ENCODE data around the gene HIPK1.

HIPK1 gene

GRCh38 chr1:113978863-113979702, 50.0 kb downstream of the HIPK1 start, which contains the start of gene OLFML3:
Gene OLFML3 (plus strand): TSS chr1:113979474. CDS start chr1:113979517, 43 bp downstream.
- no peak within 1 kb of the TSS for H3K27ac ChIP-seq (ENCODE audit: low read depth, low read length)
- no peak within 1 kb of the TSS for H2AFZ ChIP-seq (ENCODE audit: low read depth, low read length, severe bottlenecking)
- H3K9me3 ChIP-seq (ENCODE audit: insufficient read depth, low read length) = no peaks in the 10 kb centered on the region
- H3K36me3 ChIP-seq (ENCODE audit: low read length) = peaks cover 4% of the 10 kb centered on the region
- H3K4me2 ChIP-seq (ENCODE audit: low read depth, low read length, poor library complexity, severe bottlenecking) = no peak within 1 kb of the TSS
- H3K9ac ChIP-seq (ENCODE audit: low read length) = no peak within 1 kb of the TSS
- H3K79me2 ChIP-seq (ENCODE audit: insufficient read depth, low read length) = no peaks in the 10 kb centered on the region
- H4K20me1 ChIP-seq (ENCODE audit: low read depth, low read length) = no peaks in the 10 kb centered on the region
- no peaks in the 10 kb centered on the region for H3K9me2 ChIP-seq (replicated peaks; ENCODE audit: insufficient read depth, low read length)
- TF ChIP-seq, protein P1, sequence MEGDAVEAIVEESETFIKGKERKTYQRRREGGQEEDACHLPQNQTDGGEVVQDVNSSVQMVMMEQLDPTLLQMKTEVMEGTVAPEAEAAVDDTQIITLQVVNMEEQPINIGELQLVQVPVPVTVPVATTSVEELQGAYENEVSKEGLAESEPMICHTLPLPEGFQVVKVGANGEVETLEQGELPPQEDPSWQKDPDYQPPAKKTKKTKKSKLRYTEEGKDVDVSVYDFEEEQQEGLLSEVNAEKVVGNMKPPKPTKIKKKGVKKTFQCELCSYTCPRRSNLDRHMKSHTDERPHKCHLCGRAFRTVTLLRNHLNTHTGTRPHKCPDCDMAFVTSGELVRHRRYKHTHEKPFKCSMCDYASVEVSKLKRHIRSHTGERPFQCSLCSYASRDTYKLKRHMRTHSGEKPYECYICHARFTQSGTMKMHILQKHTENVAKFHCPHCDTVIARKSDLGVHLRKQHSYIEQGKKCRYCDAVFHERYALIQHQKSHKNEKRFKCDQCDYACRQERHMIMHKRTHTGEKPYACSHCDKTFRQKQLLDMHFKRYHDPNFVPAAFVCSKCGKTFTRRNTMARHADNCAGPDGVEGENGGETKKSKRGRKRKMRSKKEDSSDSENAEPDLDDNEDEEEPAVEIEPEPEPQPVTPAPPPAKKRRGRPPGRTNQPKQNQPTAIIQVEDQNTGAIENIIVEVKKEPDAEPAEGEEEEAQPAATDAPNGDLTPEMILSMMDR (IDR thresholded peaks at IDR 0.05; ENCODE audit: insufficient read depth, low read length, poor library complexity, severe bottlenecking) = peak; percentile 32
- no peak for TF ChIP-seq EZH2phosphoT487 (conservative IDR thresholded peaks at IDR 0.05; ENCODE audit: low read length)
- H3F3A ChIP-seq (ENCODE audit: insufficient read depth) = peaks cover 7% of the 10 kb centered on the region; the same call in 1 of the 2 replicates
- H3K27me3 ChIP-seq (ENCODE audit: low read length) = no peaks in the 10 kb centered on the region
- H3K4me3 ChIP-seq (ENCODE audit: insufficient read depth, low read length, poor library complexity, severe bottlenecking) = no peak within 1 kb of the TSS

DNA sequence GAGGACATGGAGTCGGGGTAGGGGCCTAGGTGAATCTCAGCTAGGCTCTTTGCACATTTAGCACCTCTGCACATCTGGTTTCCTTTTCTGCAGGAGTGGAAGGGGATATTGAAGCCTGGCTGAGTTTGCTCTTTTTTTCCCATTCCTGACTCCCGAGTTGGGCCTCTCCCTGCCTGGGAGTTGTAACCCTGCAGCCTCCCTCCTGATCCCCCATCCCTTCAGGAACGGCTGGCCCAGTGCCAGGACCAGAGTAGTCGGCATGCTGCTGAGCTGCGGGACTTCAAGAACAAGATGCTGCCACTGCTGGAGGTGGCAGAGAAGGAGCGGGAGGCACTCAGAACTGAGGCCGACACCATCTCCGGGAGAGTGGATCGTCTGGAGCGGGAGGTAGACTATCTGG, 51.0 kb downstream of the HIPK1 start:
- Histone ChIP-seq H3F3A (ENCODE audit: insufficient read depth) (peaks cover 7% of the 10 kb centered on the region; the same call in 1 of the 2 replicates), H3K4me2 (ENCODE audit: low read depth, low read length, poor library complexity, severe bottlenecking) (no peak overlapping the region), H3K9me3 (ENCODE audit: insufficient read depth, low read length) (no peaks in the 10 kb centered on the region), H3K9ac (ENCODE audit: low read length) (no peak overlapping the region), H3K27ac (ENCODE audit: low read depth, low read length) (no peak overlapping the region), H3K79me2 (ENCODE audit: insufficient read depth, low read length) (no peaks in the 10 kb centered on the region), H3K36me3 (ENCODE audit: low read length) (peaks cover 3% of the 10 kb centered on the region; the same call in 1 of the 2 replicates), H3K4me3 (ENCODE audit: insufficient read depth, low read length, poor library complexity, severe bottlenecking) (no peak overlapping the region), H3K27me3 (ENCODE audit: low read length) (no peaks in the 10 kb centered on the region), H3K9me2 (replicated peaks; ENCODE audit: insufficient read depth, low read length) (no peaks in the 10 kb centered on the region), H4K20me1 (ENCODE audit: low read depth, low read length) (no peaks in the 10 kb centered on the region), H2AFZ (ENCODE audit: low read depth, low read length, severe bottlenecking) (no peak overlapping the region)
- no peak for TF ChIP-seq EZH2phosphoT487 (conservative IDR thresholded peaks at IDR 0.05; ENCODE audit: low read length)
- TF ChIP-seq, protein P1 (IDR thresholded peaks at IDR 0.05; ENCODE audit: insufficient read depth, low read length, poor library complexity, severe bottlenecking) = no peak

DNA sequence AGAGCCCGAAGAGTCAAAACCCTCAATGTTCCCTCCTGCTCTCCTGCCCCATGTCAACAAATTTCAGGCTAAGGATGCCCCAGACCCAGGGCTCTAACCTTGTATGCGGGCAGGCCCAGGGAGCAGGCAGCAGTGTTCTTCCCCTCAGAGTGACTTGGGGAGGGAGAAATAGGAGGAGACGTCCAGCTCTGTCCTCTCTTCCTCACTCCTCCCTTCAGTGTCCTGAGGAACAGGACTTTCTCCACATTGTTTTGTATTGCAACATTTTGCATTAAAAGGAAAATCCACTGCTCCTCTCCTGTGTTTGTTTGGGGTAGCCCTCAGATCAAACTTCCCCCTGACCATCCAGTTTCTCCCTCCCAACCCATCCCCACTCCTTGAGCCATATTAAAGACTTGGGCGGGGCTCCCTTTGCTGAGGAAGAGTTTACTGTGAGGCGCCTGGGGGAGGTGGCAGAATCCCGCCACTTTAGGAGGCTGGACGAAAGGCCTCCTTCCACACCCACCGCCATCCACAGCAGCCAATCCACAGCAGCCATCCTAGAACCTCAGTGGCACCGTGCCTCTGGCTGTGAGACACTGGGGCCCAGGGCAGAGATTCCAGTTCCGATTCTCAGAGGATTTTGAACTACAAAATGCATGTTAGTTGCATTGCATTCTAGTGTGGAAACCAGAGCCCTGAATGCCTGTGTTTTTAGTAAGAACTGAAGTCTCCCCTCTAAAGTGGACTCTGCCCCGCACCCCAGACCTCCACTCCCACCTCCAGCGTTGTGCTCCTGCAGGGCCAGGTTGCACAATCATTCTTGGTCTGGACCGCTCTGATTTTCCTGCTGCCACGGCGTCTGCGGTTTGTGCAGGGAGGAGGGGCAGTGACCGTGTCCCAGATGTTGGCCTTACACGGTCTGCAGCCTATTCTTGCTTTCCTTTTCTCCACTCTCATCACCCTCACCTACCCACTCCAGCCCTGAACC, 53.1 kb downstream of the HIPK1 start:
- no peak overlapping the region for H2AFZ ChIP-seq (ENCODE audit: low read depth, low read length, severe bottlenecking)
- H3K79me2 ChIP-seq (ENCODE audit: insufficient read depth, low read length) = no peaks in the 10 kb centered on the region
- no peak for TF ChIP-seq EZH2phosphoT487 (conservative IDR thresholded peaks at IDR 0.05; ENCODE audit: low read length)
- TF ChIP-seq, protein P1 (IDR thresholded peaks at IDR 0.05; ENCODE audit: insufficient read depth, low read length, poor library complexity, severe bottlenecking) = no peak
- no peaks in the 10 kb centered on the region for H3K9me2 ChIP-seq (replicated peaks; ENCODE audit: insufficient read depth, low read length)
- H3K27me3 ChIP-seq (ENCODE audit: low read length) = no peaks in the 10 kb centered on the region
- no peak overlapping the region for H3K4me3 ChIP-seq (ENCODE audit: insufficient read depth, low read length, poor library complexity, severe bottlenecking)
- H3K27ac ChIP-seq (ENCODE audit: low read depth, low read length) = no peak overlapping the region
- peaks cover under 1% of the 10 kb centered on the region; the same call in 1 of the 2 replicates for H3F3A ChIP-seq (ENCODE audit: insufficient read depth)
- no peak overlapping the region for H3K4me2 ChIP-seq (ENCODE audit: low read depth, low read length, poor library complexity, severe bottlenecking)
- no peaks in the 10 kb centered on the region for H3K9me3 ChIP-seq (ENCODE audit: insufficient read depth, low read length)
- no peaks in the 10 kb centered on the region for H4K20me1 ChIP-seq (ENCODE audit: low read depth, low read length)
- H3K9ac ChIP-seq (ENCODE audit: low read length) = no peak overlapping the region
- H3K36me3 ChIP-seq (ENCODE audit: low read length) = no peaks in the 10 kb centered on the region

Data from SU-DHL-6 (cell line).